IPS DF 4.7 (cell line): Measurements from ENCODE around the gene RBMS1.

Experiments used
- DNase-seq: peaks from one replicate; pipeline ENCODE4 v3.0.0-alpha.2; 2013; ENCODE audit warnings: low spot score; ENCODE audit errors: extremely low read depth

RBMS1 gene

GRCh38 chr2:160363961-160364360 is 129.6 kb downstream of the RBMS1 start:
- no peak for DNase-seq

GRCh38 chr2:160363055-160363454 is 130.6 kb downstream of the RBMS1 start:
- no peak for DNase-seq

GRCh38 chr2:160362541-160362940 is 131.1 kb downstream of the RBMS1 start:
- DNase-seq = no peak

GRCh38 chr2:160362018-160362417 is 131.6 kb downstream of the RBMS1 start:
- no peak for DNase-seq

GRCh38 chr2:160360089-160360757 is 133.4 kb downstream of the RBMS1 start:
- no peak for DNase-seq

- DNase-seq = no peak
These were observed 135.6 kb downstream of the RBMS1 start for GRCh38 chr2:160358046-160358445.

GRCh38 chr2:160356485-160356884 is 137.1 kb downstream of the RBMS1 start:
- no peak for DNase-seq

- DNase-seq = no peak
These were observed 138.5 kb downstream of the RBMS1 start for GRCh38 chr2:160355080-160355479.

GRCh38 chr2:160354677-160355076 is 138.9 kb downstream of the RBMS1 start:
- no peak for DNase-seq

- DNase-seq = no peak
These were observed 139.8 kb downstream of the RBMS1 start for GRCh38 chr2:160353813-160354212.

GRCh38 chr2:160353166-160353565 is 140.4 kb downstream of the RBMS1 start:
- no peak for DNase-seq

GRCh38 chr2:160352500-160352899 is 141.1 kb downstream of the RBMS1 start:
- no peak for DNase-seq

GRCh38 chr2:160351956-160352355 is 141.7 kb downstream of the RBMS1 start:
- DNase-seq = no peak

GRCh38 chr2:160349306-160349705 is 144.3 kb downstream of the RBMS1 start:
- no peak for DNase-seq

GRCh38 chr2:160347269-160347863 is 146.2 kb downstream of the RBMS1 start:
- DNase-seq = no peak

GRCh38 chr2:160345071-160345764 is 148.4 kb downstream of the RBMS1 start:
- no peak for DNase-seq

GRCh38 chr2:160343404-160343803 is 150.2 kb downstream of the RBMS1 start:
- no peak for DNase-seq

- no peak for DNase-seq
These were observed 153.9 kb downstream of the RBMS1 start for GRCh38 chr2:160339726-160340125.

- no peak for DNase-seq
These were observed 154.5 kb downstream of the RBMS1 start for GRCh38 chr2:160338901-160339685.

- no peak for DNase-seq
These were observed 155.9 kb downstream of the RBMS1 start for GRCh38 chr2:160337728-160338127.

- DNase-seq = no peak
These were observed 157.0 kb downstream of the RBMS1 start for GRCh38 chr2:160336635-160337034.

- DNase-seq = no peak
These were observed 157.5 kb downstream of the RBMS1 start for GRCh38 chr2:160336105-160336504.
